Measurements from ENCODE around the gene NHSL1. TPM values are rescaled to one million over a fixed set of nuclear protein-coding genes. Genes with fewer than 3 reads are reported as not detected.

The NHSL1 gene
- total RNA-seq, 1 experiment from 2014 or later, result 4.0 TPM

DNA sequence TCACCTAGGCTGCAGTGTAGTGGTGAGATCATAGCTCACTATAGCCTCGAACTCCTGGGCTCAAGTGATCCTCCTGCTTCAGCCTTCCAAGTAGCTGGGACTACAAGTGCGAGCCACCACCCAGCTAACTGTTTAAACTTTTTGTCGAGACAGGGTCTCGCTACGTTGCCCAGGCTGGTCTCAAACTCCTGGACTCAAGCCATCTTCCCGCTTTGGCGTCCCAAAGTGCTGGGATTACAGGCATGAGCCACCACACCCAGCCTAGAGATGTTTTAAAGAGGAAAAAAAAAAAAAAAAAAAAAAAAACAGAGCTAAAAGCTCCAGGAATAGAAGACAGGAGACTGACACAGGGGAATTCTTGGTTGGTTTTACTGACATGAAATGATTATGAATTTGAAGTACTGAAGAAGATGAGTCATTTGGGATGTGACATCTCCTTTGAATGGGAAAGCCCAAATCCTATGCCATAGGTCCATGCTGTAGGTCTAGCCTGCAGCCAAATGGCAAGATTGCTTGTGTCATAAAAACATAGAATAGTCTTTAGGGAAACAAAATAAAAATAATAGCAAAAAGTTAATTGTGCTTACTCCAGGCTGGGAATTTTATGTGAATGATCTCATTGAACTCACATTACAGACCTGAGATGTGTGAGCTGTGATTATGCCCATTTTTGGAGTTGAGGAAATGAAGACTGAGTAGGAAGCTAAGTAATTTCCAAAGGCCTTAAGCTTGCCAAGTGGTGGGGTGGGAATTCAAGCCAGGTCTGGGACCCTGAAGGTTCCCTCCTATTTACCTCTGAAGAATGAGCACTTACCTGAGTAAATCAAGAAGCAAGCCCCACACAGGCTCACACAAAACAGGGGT, 24.3 kb upstream of the NHSL1 start:
- peak; percentile 53 for DNase-seq (ENCODE audit: low read depth)

GRCh38 chr6:138522611-138523010, 23.3 kb upstream of the NHSL1 start:
- no peak for DNase-seq (ENCODE audit: low read depth)

DNA sequence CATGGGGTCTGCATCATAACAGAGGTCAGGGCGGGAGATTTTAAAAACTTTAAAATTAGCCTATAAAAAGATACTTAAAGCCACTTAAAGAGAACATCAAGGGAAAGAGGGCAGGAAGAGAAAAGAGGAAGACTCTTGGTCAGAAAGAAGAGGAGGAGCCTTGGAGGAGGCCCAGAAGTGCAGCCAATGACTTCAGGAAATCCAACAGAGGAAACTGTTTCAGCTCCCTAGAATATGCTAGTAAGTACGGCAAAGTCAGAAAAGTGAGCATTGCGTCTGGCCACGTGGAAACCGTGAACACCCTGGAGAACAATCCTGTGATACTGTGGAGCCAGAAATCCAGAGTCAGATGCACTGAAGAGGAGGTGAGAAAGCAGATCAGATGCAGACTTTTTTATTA, 22.5 kb upstream of the NHSL1 start:
- DNase-seq (ENCODE audit: low read depth), result no peak

DNA sequence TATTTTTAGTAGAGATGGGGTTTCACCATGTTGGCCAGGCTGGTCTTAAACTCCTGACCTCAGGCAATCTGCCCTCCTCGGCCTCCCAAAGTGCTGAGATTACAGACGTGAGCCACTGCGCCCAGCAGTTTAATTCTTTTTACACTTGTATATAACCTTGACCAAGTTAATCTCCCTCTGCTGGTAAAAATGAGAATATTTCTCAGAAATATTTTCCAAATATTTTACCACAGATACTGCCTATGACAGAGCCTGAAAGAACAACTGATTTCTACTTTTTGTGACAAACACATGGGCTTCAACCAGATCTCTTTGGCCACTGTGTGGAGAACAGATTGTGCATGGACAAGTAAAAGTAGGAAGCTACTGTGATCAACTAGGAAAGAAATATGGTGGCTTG, 21.2 kb upstream of the NHSL1 start:
- peak; percentile 45 for DNase-seq (ENCODE audit: low read depth)

DNA sequence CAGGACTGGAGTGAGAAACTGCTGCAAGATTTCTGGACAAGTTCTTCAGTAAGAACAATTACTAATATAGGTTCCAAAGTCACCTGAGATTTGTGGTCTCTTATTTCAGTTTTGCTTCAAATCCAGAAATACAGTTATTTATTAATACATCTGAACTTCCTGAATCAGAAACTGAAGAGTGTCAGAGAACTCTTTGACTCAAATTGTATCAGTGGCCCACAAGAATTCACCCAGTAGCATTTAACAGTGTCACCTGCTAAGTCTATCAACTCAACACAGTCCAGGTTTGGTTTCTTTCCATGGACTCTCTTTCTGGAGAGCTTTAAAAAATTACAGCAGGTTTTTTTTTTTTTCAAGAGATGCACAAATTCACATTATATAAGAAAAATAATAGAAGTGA, 18.8 kb upstream of the NHSL1 start:
- DNase-seq (ENCODE audit: low read depth), result no peak

DNA sequence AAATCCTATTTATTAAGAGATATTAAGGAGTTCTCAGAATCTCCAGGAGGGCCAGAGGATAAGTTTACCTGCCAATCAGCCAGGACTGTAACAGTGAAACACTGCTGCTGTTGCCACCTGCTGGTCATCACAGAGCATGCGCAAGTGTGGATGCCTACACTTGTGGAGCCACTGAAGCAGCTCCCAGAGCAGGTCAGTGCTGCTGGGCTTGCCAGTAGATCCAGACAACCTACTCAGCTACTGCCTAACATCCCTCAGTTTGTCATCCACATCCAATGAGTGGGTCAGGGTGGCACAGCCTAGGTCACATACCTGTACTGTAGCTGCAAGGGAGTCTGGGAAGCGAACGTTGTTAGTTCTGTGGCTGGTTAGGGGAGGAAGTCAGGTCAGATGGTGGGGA, 18.3 kb upstream of the NHSL1 start:
- DNase-seq (ENCODE audit: low read depth), result peak; percentile 55

- no peak for DNase-seq (ENCODE audit: low read depth)
These were observed 16.5 kb upstream of the NHSL1 start for GRCh38 chr6:138515657-138516248.

- peak; percentile 23 for DNase-seq (ENCODE audit: low read depth)
These were observed 15.7 kb upstream of the NHSL1 start for GRCh38 chr6:138514860-138515540.

DNA sequence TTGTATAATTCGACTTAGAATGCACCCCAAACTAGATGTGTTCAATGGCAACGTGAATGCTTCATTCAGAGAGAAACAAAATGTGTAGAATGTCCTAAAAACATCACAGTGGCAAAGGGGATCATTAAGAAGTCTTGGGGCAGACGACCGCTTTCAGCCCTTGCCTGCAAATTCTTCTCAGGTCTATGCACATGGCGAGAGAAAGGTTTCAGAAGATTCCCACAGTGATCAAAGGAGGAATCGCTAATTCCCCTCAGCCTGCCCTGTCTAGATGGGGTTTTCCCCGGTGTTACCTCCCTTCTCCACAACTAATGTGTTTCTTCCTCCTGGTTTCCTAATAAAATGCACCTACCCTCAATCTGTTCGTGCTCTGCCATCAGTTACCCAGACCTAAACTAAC, 13.3 kb upstream of the NHSL1 start:
- DNase-seq (ENCODE audit: low read depth), result no peak

- DNase-seq (ENCODE audit: low read depth), result no peak
These were observed 10.8 kb upstream of the NHSL1 start for GRCh38 chr6:138510093-138510492.

DNA sequence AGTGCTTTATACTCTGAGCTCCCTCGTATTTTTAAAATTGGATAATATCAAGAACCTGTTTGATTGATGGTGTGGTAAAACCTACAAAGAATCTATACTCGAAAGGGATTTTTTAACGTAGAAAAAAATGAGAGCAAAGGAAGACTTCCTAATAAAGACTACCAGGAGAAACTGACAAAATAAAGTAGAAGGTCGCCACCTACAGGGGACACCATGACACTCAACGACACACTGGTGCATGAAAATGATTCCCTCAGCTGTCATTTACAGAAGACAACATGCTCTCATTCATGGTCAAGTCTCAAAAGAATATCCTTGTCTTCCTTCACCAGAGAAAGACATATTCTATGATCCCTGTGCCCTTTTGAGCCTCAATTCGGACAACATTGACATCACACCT, 10.1 kb upstream of the NHSL1 start:
- DNase-seq (ENCODE audit: low read depth), result peak; percentile 50

GRCh38 chr6:138508676-138508988, 9.3 kb upstream of the NHSL1 start:
- DNase-seq (ENCODE audit: low read depth), result no peak

DNA sequence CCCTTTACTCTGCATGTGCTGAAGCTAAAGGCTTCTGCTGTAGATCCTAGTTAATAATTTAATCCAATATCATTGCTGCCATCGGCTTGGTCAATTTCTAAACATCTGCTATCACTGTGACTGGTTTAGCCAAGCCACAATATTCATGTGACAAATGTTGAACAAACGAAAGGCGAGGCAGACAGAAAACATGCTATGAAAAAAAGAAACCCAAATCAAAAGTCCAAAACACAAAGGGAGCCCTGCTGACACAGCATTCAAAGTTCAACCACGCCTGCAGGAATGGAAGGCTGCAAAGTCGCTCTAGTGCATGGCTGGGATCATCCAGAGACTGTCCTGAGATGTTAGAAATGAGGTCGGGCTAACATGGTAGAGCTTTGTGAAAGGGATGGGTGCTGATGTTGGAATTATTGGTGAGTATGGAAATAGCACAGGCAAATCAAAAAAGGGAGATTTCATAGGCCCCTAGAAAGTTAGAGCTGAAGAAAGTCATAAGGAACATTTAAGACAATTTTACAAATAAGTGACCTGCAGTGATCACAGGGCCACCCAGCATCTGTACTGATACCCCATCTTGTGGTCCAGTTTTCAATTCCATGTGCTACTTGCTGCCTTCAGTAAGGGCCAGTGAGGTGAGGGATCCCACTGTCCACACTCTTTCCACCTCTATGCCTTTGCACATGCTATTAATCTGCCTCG, 8.8 kb upstream of the NHSL1 start:
- DNase-seq (ENCODE audit: low read depth), result no peak

- no peak for DNase-seq (ENCODE audit: low read depth)
These were observed 5.7 kb upstream of the NHSL1 start for GRCh38 chr6:138504764-138505689.

DNA sequence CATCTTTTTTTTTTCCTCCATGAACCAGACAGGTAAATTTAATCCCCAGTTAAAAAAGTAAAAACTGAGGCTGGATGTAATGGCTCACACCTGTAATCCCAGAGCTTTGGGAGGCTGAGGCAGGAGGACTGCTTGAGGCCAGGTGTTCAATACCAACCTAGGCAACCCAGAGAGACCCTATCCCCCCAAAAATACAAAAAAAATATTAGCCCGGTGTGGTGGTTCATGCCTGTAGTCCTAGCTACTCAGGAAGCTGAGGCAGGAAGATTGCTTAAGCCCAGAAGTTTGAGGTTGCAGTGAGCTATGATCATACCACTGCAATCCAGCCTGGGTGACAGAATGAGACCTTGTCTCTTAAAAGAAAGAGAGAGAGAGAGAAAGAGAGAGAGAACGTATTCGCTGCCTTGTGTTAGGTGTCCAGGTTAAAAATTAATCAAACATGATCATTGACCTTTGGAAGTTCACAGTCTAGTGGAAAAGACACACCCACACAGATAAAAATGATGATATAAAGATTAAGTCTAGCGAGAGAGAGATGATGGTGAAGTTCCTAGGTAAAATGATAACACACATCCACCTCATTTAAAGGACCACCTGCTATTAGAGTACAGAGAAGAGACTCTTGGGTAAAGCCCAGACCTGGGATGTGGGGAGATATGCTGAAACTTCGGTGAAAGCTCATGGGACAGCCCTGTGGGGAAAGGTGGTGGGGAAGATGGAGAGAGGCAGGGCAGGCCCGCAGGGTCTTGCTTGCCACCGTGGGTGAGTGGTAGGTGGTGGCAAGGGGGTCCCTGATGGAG, 4.8 kb upstream of the NHSL1 start:
- DNase-seq (ENCODE audit: low read depth), result no peak

- DNase-seq (ENCODE audit: low read depth), result no peak
These were observed 3.3 kb upstream of the NHSL1 start for GRCh38 chr6:138502546-138502945.

DNA sequence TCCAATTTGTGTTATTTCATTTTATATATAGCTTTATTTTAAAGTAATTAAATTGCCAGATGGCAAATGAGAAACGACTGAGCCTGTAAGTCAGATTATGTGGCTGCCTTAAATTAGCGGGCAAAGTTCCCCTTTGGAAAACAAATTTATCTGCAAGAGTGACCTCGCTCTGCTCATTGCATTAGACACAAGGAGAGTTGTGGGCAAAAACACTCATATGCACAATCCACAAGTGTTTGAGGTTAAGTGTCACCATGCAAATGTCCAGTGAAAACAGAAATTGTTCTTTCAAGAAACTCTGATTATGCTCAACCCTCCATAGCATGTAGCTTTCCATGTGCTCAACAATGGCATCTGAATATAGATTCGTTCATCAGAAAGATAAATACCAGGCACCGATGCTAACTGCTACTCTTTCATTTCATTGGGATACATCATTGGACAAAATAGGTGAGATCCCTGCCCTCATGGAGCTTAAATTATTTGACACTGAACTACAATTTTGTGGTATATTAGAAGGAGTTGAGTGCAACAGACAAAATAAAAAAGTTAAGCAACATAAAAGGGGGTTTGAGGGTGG, 1.7 kb upstream of the NHSL1 start:
- DNase-seq (ENCODE audit: low read depth), result no peak

- DNase-seq (ENCODE audit: low read depth), result no peak
These were observed 861 bp upstream of the NHSL1 start for GRCh38 chr6:138500045-138500665.

DNA sequence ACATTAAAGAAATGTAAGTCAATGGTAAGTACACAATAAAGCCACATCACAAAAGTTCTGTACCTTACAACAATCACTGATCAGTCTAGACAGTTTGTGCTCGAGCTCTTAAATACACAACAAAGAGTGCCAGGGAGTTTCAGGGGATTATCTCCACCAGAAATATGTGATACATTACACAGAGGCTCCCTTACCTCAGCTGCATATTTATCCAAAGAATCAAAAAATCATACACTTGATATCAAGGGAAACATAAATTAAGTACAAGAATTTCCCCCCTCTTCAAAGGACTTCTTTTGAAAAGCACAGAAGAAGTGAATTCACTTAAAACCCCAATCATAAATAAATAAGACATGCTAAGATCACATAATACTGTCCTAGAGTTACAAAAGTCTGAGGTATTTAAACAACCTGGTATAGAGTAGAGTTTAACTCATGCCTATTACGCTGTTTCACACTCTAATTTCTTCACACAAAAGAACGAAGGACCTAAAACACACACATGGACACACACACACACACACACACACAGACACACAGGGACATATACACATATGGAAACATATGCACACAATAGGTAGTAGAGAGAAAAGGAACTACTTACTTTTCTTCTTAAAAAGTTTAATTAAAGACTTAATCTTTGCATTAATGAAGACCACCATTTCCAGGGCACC, 528 bp downstream of the NHSL1 start:
- no peak for DNase-seq (ENCODE audit: low read depth)
